MM.1S (cell line): Measurements from ENCODE around the gene GALNT9.

ENCODE experiments used
- CTCF ChIP-seq: fragments of 300-600 bp; sonication (generic); IDR thresholded peaks from 2 replicates; pipeline ENCODE4 v1.5.1; 2016; ENCODE audit warnings: antibody characterized with exemption, low read length, mixed read lengths
- EZH2 ChIP-seq: fragments of 300-600 bp; sonication (generic); optimal IDR thresholded peaks from 2 replicates; pipeline ENCODE3; 2017; ENCODE audit warnings: low read depth, mild to moderate bottlenecking, antibody characterized with exemption, low read length, mixed read lengths
- EZH2phosphoT487 ChIP-seq: fragments of 300-600 bp; sonication (generic); IDR thresholded peaks from 2 replicates; pipeline ENCODE4 v1.6.1; 2018; ENCODE audit warnings: antibody characterized with exemption, low read length

- TF ChIP-seq CTCF: peak; percentile 21
- no peak for TF ChIP-seq EZH2
- no peak for TF ChIP-seq EZH2phosphoT487
Observed at GRCh38 chr12:132194056-132194455, 135.3 kb downstream of the GALNT9 start.
